GDM1 (cell line): ENCODE measurements around the gene SETBP1.

Experiments used
- DNase-seq: peaks from one replicate; lab custom pipeline; 2025; lab: John Stamatoyannopoulos, UW

SETBP1 gene

GRCh38 chr18:45069546-45069945 is 388.9 kb downstream of the SETBP1 start:
- DNase-seq = no peak

- DNase-seq = no peak
These were observed 391.3 kb downstream of the SETBP1 start for GRCh38 chr18:45071956-45072355.

GRCh38 chr18:45073556-45073955 is 392.9 kb downstream of the SETBP1 start:
- DNase-seq = no peak

- no peak for DNase-seq
These were observed 401.0 kb downstream of the SETBP1 start for GRCh38 chr18:45081566-45082181.

GRCh38 chr18:45083226-45083855 is 402.7 kb downstream of the SETBP1 start:
- no peak for DNase-seq

- no peak for DNase-seq
These were observed 403.5 kb downstream of the SETBP1 start for GRCh38 chr18:45084206-45084605.

GRCh38 chr18:45085916-45086624 is 405.4 kb downstream of the SETBP1 start:
- no peak for DNase-seq

- no peak for DNase-seq
These were observed 406.1 kb downstream of the SETBP1 start for GRCh38 chr18:45086777-45087176.

- no peak for DNase-seq
These were observed 409.9 kb downstream of the SETBP1 start for GRCh38 chr18:45090526-45091140.

- DNase-seq = no peak
These were observed 419.8 kb downstream of the SETBP1 start for GRCh38 chr18:45100321-45101105.

GRCh38 chr18:45102126-45102525 is 421.4 kb downstream of the SETBP1 start:
- DNase-seq = no peak

- DNase-seq = no peak
These were observed 422.2 kb downstream of the SETBP1 start for GRCh38 chr18:45102863-45103262.

GRCh38 chr18:45103319-45104048 is 422.8 kb downstream of the SETBP1 start:
- peak; percentile 9 for DNase-seq

GRCh38 chr18:45104049-45104395 is 423.3 kb downstream of the SETBP1 start:
- DNase-seq = no peak

GRCh38 chr18:45106331-45106774 is 425.7 kb downstream of the SETBP1 start:
- DNase-seq = peak; percentile 88

- DNase-seq = no peak
These were observed 426.7 kb downstream of the SETBP1 start for GRCh38 chr18:45107425-45107824.

GRCh38 chr18:45108754-45109153 is 428.1 kb downstream of the SETBP1 start:
- no peak for DNase-seq

- DNase-seq = no peak
These were observed 428.6 kb downstream of the SETBP1 start for GRCh38 chr18:45109271-45109670.

GRCh38 chr18:45109706-45110105 is 429.0 kb downstream of the SETBP1 start:
- no peak for DNase-seq

- no peak for DNase-seq
These were observed 430.2 kb downstream of the SETBP1 start for GRCh38 chr18:45110577-45111501.
